ENCODE data around the gene NEUROD4.

DNA sequence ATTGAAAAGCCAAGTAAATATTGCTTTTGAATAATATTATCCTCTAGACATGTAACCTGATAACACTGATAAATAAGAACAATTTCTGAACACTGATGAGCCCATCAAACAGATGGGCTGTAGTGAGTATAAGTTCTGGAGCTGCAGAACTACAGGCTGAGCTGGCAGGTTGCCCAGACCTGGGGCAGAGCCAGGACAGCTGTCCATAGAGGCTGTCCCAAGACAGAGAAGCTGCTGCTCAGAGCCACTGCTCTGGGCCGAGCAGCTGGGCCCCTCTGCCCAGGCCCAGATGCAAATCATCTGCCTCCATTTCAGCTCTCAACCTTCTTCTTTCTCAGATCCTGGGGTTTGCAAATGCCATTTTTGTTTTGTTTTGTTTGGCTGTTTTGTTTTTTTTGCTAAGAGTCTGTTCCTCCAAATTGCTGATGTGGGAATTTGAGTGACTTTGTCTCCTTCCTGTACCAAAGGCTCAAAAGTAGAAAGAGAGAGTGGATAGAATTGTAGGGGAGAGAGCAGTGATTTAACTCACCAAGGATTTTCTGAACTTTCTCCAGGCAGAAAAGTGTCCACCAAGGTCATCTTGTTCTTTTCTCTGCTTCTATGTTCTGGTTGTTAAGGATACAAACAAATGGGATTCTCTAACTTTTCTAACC lies 31.2 kb upstream of the NEUROD4 start:
- no peak for TF ChIP-seq CTCF (IDR thresholded peaks at IDR 0.05; ENCODE audit: insufficient read depth, low read length, poor library complexity, severe bottlenecking)
- TF ChIP-seq EZH2phosphoT487 (conservative IDR thresholded peaks at IDR 0.05; ENCODE audit: low read length), result no peak
